Activated B cell treated with CpG ODN at 0.5 μM for 24 hours (primary cell): ENCODE results near the gene ADAMTS6. TPM values are rescaled to one million over a fixed set of nuclear protein-coding genes. Genes with fewer than 3 reads are reported as not detected.

Experiments used
- ATAC-seq: fragments of 200-7000 bp; cut with Tn5 transposase; one replicate; pipeline ENCODE4 v1.10.0; 2021; ENCODE audit warnings: low read depth, mild to moderate bottlenecking, moderate library complexity
- CTCF ChIA-PET: fragments of 350-600 bp; sonication (Branson Sonifier 250); formaldehyde crosslinking; loops from one replicate; lab custom pipeline; 2021; ENCODE audit warnings: antibody characterized with exemption; lab: Charles Lee
- POLR2A ChIA-PET: fragments of 350-600 bp; sonication (Branson Sonifier 250); formaldehyde crosslinking; loops from one replicate; lab custom pipeline; 2021; ENCODE audit warnings: antibody characterized with exemption; lab: Charles Lee
- DNase-seq: peaks from one replicate; pipeline ENCODE4 v3.0.0; 2022
- H3K27ac Mint-ChIP-seq: one replicate; pipeline ENCODE4 v1.8.0; 2020; ENCODE audit warnings: mixed read lengths
- H3K27me3 Mint-ChIP-seq: one replicate; pipeline ENCODE4 v1.8.0; 2021; ENCODE audit warnings: mixed read lengths
- H3K36me3 Mint-ChIP-seq: one replicate; pipeline ENCODE4 v1.8.0; 2021; ENCODE audit warnings: low read depth, mixed read lengths
- H3K4me1 Mint-ChIP-seq: one replicate; pipeline ENCODE4 v1.8.0; 2021; ENCODE audit warnings: mixed read lengths
- H3K4me3 Mint-ChIP-seq: one replicate; pipeline ENCODE4 v1.8.0; 2020; ENCODE audit warnings: mild to moderate bottlenecking, mixed read lengths
- H3K9me3 Mint-ChIP-seq: one replicate; pipeline ENCODE4 v1.8.0; 2020; ENCODE audit warnings: mixed read lengths
- intact Hi-C: fragments of 100-400 bp; cut with micrococcal nuclease; formaldehyde crosslinking; loops from one replicate; pipeline ENCODE4 v1.15.1; 2024
- total RNA-seq: library from RNA; stranded (reverse); gene quantifications from 2 replicates; pipeline ENCODE4 v1.2.3, GENCODE V29; 2022
- TF ChIP-seq, protein P1 (sequence below): fragments of 200-600 bp; IDR thresholded peaks from one replicate; pipeline ENCODE4 v1.8.0; 2022; ENCODE audit warnings: antibody characterized with exemption, mild to moderate bottlenecking

ADAMTS6 gene
- total RNA-seq, 1 donor from 2014 or later = 3.2 TPM

DNA sequence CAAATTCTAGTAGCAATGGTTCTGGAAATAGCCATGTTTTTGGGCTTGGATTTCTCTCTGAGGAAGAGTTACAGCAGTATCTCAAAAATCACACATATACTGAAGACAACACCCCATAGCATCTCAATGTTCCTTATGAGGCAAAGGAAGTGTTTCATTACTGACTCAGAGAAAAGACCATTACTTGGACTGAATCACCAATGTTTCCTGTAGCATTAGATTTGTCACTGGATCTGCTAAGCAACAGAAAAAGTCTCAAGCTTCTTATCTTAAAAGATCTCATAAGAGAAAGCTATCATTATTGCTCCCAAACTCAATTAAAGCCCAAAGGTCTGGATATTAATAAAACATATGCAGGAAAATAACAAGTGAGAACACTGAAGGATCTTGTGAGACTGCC is 272.4 kb downstream of the ADAMTS6 start:
- peaks cover 6% of the 10 kb centered on the region for H3K36me3 Mint-ChIP-seq
- POLR2A ChIA-PET = no interaction called here
- TF ChIP-seq, protein P1, sequence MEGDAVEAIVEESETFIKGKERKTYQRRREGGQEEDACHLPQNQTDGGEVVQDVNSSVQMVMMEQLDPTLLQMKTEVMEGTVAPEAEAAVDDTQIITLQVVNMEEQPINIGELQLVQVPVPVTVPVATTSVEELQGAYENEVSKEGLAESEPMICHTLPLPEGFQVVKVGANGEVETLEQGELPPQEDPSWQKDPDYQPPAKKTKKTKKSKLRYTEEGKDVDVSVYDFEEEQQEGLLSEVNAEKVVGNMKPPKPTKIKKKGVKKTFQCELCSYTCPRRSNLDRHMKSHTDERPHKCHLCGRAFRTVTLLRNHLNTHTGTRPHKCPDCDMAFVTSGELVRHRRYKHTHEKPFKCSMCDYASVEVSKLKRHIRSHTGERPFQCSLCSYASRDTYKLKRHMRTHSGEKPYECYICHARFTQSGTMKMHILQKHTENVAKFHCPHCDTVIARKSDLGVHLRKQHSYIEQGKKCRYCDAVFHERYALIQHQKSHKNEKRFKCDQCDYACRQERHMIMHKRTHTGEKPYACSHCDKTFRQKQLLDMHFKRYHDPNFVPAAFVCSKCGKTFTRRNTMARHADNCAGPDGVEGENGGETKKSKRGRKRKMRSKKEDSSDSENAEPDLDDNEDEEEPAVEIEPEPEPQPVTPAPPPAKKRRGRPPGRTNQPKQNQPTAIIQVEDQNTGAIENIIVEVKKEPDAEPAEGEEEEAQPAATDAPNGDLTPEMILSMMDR = no peak
- no peak overlapping the region for H3K4me3 Mint-ChIP-seq
- intact Hi-C loops = no loop called here
- CTCF ChIA-PET = no interaction called here
- DNase-seq = no peak
- H3K27me3 Mint-ChIP-seq = no peaks in the 10 kb centered on the region
- H3K27ac Mint-ChIP-seq = no peak overlapping the region
- H3K4me1 Mint-ChIP-seq = no peaks in the 10 kb centered on the region
- ATAC-seq = no peak
- H3K9me3 Mint-ChIP-seq = no peaks in the 10 kb centered on the region

DNA sequence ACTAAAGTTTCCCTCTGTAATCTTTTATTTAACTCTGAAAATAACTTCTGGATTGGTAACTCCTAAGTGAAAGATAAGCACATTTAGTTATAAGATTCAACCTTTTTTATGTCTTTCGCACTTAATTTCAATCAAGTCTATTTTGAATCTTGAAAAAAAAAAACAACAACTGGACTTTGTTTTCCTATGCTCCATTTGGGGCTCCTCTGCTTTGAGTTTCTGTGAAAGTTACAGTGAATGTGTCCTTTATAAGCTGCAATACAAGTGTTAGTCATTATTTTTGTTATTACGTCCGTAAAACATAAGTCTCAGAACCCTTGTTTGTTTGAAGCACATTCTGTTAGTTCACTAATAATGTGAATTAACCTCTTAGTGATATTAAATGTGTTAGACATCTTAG is 276.8 kb downstream of the ADAMTS6 start:
- H3K4me3 Mint-ChIP-seq = no peak overlapping the region
- TF ChIP-seq, protein P1 = no peak
- no peak for DNase-seq
- POLR2A ChIA-PET = no interaction called here
- CTCF ChIA-PET = no interaction called here
- H3K4me1 Mint-ChIP-seq = no peaks in the 10 kb centered on the region
- H3K27me3 Mint-ChIP-seq = no peaks in the 10 kb centered on the region
- H3K27ac Mint-ChIP-seq = no peak overlapping the region
- ATAC-seq = no peak
- no peaks in the 10 kb centered on the region for H3K9me3 Mint-ChIP-seq
- intact Hi-C loops = no loop called here
- H3K36me3 Mint-ChIP-seq = no peaks in the 10 kb centered on the region

DNA sequence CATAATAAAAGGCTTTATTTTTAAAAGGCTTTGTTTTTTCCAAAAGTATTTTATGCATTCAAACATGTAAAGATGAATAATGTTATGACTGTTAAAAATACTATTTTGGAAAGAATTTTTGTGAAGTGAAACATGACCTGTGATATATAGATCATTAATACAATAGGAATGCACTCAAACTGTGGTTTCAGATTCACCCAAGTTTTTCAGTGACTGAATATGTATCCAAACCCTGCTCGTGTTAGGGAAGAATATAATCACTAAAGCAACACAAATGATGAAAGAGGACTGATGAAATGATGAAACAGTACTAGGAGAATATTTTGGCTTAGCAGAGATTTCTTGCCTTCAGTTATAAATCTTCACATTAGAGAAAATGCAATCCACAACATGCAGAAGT is 278.0 kb downstream of the ADAMTS6 start:
- ATAC-seq (no peak), DNase-seq (no peak)
- no peak overlapping the region for H3K4me3 Mint-ChIP-seq
- TF ChIP-seq, protein P1 = no peak
- intact Hi-C loops = no loop called here
- ChIA-PET POLR2A (no interaction called here), CTCF (no interaction called here)
- no peaks in the 10 kb centered on the region for H3K4me1 Mint-ChIP-seq
- no peak overlapping the region for H3K27ac Mint-ChIP-seq
- H3K27me3 Mint-ChIP-seq = no peaks in the 10 kb centered on the region
- H3K9me3 Mint-ChIP-seq = no peaks in the 10 kb centered on the region
- no peaks in the 10 kb centered on the region for H3K36me3 Mint-ChIP-seq

DNA sequence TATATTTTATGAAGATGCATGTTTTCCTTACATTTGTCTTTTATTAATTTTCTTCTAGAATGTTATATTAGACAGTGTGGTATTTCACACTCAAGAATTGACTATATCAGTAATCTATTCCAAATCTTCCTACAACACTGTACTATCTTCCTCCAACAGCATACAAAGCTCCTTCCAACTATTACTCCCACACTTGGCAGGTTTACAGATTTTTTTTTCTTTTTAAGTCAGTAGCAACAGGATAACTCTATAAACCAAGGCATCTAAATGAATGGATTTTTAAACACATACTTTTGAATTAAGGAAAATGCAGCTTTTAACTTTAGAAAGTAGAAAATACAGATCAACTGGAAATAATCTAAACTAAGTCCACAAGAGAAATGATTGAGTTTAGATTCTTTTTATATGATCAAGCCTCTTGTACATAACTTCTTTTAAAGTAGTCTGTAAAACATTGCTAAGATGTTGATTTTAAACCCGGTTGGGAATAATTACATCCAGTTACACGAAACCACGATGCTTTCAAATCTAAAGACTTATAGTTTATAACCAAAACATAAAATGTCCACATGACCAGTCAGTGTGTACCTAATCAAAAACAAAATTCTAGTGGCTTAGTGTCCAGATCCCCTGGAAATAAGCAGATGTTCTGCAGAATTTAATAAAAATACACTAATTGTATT is 281.6 kb downstream of the ADAMTS6 start:
- no peak overlapping the region for H3K27ac Mint-ChIP-seq
- no peak for DNase-seq
- no peak overlapping the region for H3K4me3 Mint-ChIP-seq
- POLR2A ChIA-PET = no interaction called here
- intact Hi-C loops = no loop called here
- no peak for ATAC-seq
- CTCF ChIA-PET = no interaction called here
- H3K9me3 Mint-ChIP-seq = no peaks in the 10 kb centered on the region
- H3K27me3 Mint-ChIP-seq = no peaks in the 10 kb centered on the region
- TF ChIP-seq, protein P1 = no peak
- H3K36me3 Mint-ChIP-seq = no peaks in the 10 kb centered on the region
- H3K4me1 Mint-ChIP-seq = no peaks in the 10 kb centered on the region

DNA sequence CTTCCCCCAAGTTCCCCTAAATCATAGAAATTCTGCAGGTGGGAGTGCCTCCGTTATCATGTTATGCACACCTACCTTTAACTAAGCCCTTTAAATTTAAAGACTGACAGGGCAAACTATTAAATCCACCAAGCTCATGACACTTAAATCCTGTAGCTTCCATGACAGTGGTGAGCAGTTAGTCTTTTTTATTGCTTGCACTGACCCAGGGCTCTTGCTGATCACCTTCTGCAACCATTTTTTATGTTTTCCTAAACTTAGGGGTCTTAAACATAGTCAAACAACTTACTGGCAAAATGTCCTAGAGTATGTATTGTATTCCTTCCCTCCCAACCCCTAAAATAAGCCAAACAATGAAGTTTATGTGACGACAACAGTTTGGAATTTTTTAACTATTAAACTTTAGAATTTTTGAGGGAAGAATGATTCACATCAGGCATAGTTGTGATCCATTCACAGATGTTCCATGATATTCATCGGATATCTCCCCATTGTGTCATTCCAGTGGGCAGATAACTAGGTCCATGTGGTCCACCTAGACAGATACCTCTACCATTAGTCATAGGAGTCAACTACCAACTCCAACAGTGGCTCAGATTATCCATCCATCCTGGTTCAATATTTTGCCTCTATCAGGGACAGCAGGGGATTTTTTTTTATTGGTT is 283.1 kb downstream of the ADAMTS6 start:
- no peaks in the 10 kb centered on the region for H3K4me1 Mint-ChIP-seq
- no peaks in the 10 kb centered on the region for H3K27me3 Mint-ChIP-seq
- H3K9me3 Mint-ChIP-seq = no peaks in the 10 kb centered on the region
- no peak for ATAC-seq
- H3K36me3 Mint-ChIP-seq = no peaks in the 10 kb centered on the region
- H3K27ac Mint-ChIP-seq = no peak overlapping the region
- TF ChIP-seq, protein P1 = no peak
- ChIA-PET CTCF (no interaction called here), POLR2A (no interaction called here)
- no peak overlapping the region for H3K4me3 Mint-ChIP-seq
- intact Hi-C loops = no loop called here
- no peak for DNase-seq
